GM18870 (cell line): Measurements from ENCODE around the gene RAD51B.
A peak's percentile ranks its signal among the peaks of the same experiment; 100 is the strongest.

Source experiments
- ATAC-seq: cut with Tn5 transposase; IDR thresholded peaks from one replicate; pipeline ENCODE4 v1.9.1; 2021; ENCODE audit warnings: moderate library complexity; ENCODE audit not compliant: unreplicated experiment

Gene RAD51B

GRCh38 chr14:68470361-68470760 is 650.8 kb downstream of the RAD51B start:
- ATAC-seq = no peak

GRCh38 chr14:68471029-68471963 is 651.7 kb downstream of the RAD51B start:
- ATAC-seq = peak; percentile 47

- ATAC-seq = no peak
Measured at GRCh38 chr14:68471964-68472508, 652.5 kb downstream of the RAD51B start.

GRCh38 chr14:68473069-68473468 is 653.5 kb downstream of the RAD51B start:
- no peak for ATAC-seq

- ATAC-seq = no peak
Measured at GRCh38 chr14:68473794-68474193, 654.2 kb downstream of the RAD51B start.

- no peak for ATAC-seq
Measured at GRCh38 chr14:68474741-68475140, 655.2 kb downstream of the RAD51B start.

- ATAC-seq = no peak
Measured at GRCh38 chr14:68475802-68476201, 656.2 kb downstream of the RAD51B start.

GRCh38 chr14:68476212-68477109 is 656.9 kb downstream of the RAD51B start:
- ATAC-seq = peak; percentile 81

- no peak for ATAC-seq
Measured at GRCh38 chr14:68477110-68477455, 657.5 kb downstream of the RAD51B start.

GRCh38 chr14:68477461-68478085 is 658.0 kb downstream of the RAD51B start:
- ATAC-seq = no peak

- no peak for ATAC-seq
Measured at GRCh38 chr14:68479247-68479646, 659.7 kb downstream of the RAD51B start.

GRCh38 chr14:68482018-68482417 is 662.4 kb downstream of the RAD51B start:
- no peak for ATAC-seq

GRCh38 chr14:68482772-68483395 is 663.3 kb downstream of the RAD51B start:
- no peak for ATAC-seq

- no peak for ATAC-seq
Measured at GRCh38 chr14:68486033-68486732, 666.6 kb downstream of the RAD51B start.

- ATAC-seq = no peak
Measured at GRCh38 chr14:68486809-68487208, 667.2 kb downstream of the RAD51B start.

- ATAC-seq = no peak
Measured at GRCh38 chr14:68487805-68488590, 668.4 kb downstream of the RAD51B start.

- no peak for ATAC-seq
Measured at GRCh38 chr14:68491793-68492192, 672.2 kb downstream of the RAD51B start.

GRCh38 chr14:68492381-68493151 is 673.0 kb downstream of the RAD51B start:
- no peak for ATAC-seq
